PC-3 (cell line): ENCODE measurements around the gene PRKACB. TPM values are rescaled to one million over a fixed set of nuclear protein-coding genes. Genes with fewer than 3 reads are reported as not detected.

Source experiments
- ATAC-seq: fragments of 200-7000 bp; cut with Tn5 transposase; 2 replicates; pipeline ENCODE4 v1.9.1; 2020; ENCODE audit warnings: mild to moderate bottlenecking, moderate library complexity
- BruUV-seq: library from RNA; stranded (reverse); fragments of 400-500 nt; replicated peaks from 2 replicates; lab custom pipeline; 2021; lab: Mats Ljungman, UMichigan
- CTCF ChIA-PET: fragments of 300-600 bp; sonication (Branson Sonifier 250); formaldehyde crosslinking; loops from one replicate; lab custom pipeline; 2022; ENCODE audit warnings: antibody characterized with exemption; lab: Charles Lee
- POLR2A ChIA-PET: fragments of 300-600 bp; sonication (Branson Sonifier 250); formaldehyde crosslinking; loops from one replicate; lab custom pipeline; 2022; ENCODE audit warnings: antibody characterized with exemption; ENCODE audit not compliant: unreplicated experiment; lab: Charles Lee
- DNase-seq: peaks from one replicate; pipeline ENCODE4 v3.0.0-alpha.2; 2015
- H2AFZ ChIP-seq: fragments of 300-600 bp; sonication (generic); 2 replicates; pipeline ENCODE4 v1.6.0; 2016; ENCODE audit warnings: antibody characterized with exemption, low read length
- H3F3A ChIP-seq: fragments of 300-600 bp; sonication (generic); one replicate; pipeline ENCODE4 v1.6.0; 2017; ENCODE audit warnings: antibody characterized with exemption, low read length, control low read depth, mild to moderate bottlenecking; ENCODE audit not compliant: unreplicated experiment
- H3K27ac ChIP-seq: fragments of 300-600 bp; sonication (generic); 2 replicates; pipeline ENCODE4 v1.5.1; 2016; ENCODE audit warnings: mild to moderate bottlenecking, low read length
- H3K27me3 ChIP-seq: fragments of 300-600 bp; sonication (generic); 2 replicates; pipeline ENCODE4 v1.6.1; 2016; ENCODE audit warnings: low read length, mixed read lengths
- H3K36me3 ChIP-seq: fragments of 300-600 bp; sonication (generic); 2 replicates; pipeline ENCODE4 v1.6.1; 2016; ENCODE audit warnings: low read depth, mixed run types, low read length, mixed read lengths
- H3K4me1 ChIP-seq: fragments of 300-600 bp; sonication (generic); 2 replicates; pipeline ENCODE4 v1.5.1; 2016; ENCODE audit warnings: low read length; ENCODE audit not compliant: insufficient read depth
- H3K4me2 ChIP-seq: fragments of 300-600 bp; sonication (generic); 2 replicates; pipeline ENCODE4 v1.6.0; 2016; ENCODE audit warnings: low read length
- H3K4me3 ChIP-seq: fragments of 300-600 bp; sonication (generic); 2 replicates; pipeline ENCODE4 v1.5.1; 2016; ENCODE audit warnings: mild to moderate bottlenecking, low read length, mixed read lengths
- H3K79me2 ChIP-seq: fragments of 300-600 bp; sonication (generic); 2 replicates; pipeline ENCODE4 v1.6.1; 2017; ENCODE audit warnings: low read length, mixed read lengths
- H3K9ac ChIP-seq: fragments of 300-600 bp; sonication (generic); 2 replicates; pipeline ENCODE4 v1.6.0; 2016; ENCODE audit warnings: mild to moderate bottlenecking, low read length
- H3K9me2 ChIP-seq: fragments of 300-600 bp; sonication (generic); replicated peaks from 2 replicates; pipeline ENCODE4 v1.6.1; 2016; ENCODE audit warnings: mixed run types, low read length, mixed read lengths
- H3K9me3 ChIP-seq: fragments of 300-600 bp; sonication (generic); 2 replicates; pipeline ENCODE4 v1.6.1; 2016; ENCODE audit warnings: low read length, mixed read lengths
- H4K20me1 ChIP-seq: fragments of 300-600 bp; sonication (generic); 2 replicates; pipeline ENCODE4 v1.6.1; 2016; ENCODE audit warnings: low read length, mixed read lengths
- CTCF ChIP-seq: fragments of 300-600 bp; sonication (generic); conservative IDR thresholded peaks from 2 replicates; pipeline ENCODE4 v1.5.1; 2017; ENCODE audit warnings: antibody characterized with exemption, low read depth, mild to moderate bottlenecking, low read length
- EZH2 ChIP-seq: fragments of 300-600 bp; sonication (generic); IDR thresholded peaks from one replicate; pipeline ENCODE4 v1.6.1; 2017; ENCODE audit warnings: antibody characterized with exemption, mild to moderate bottlenecking, low read length; ENCODE audit not compliant: unreplicated experiment
- EZH2phosphoT487 ChIP-seq: fragments of 300-600 bp; sonication (generic); IDR thresholded peaks from 2 replicates; pipeline ENCODE4 v1.6.1; 2018; ENCODE audit warnings: mild to moderate bottlenecking, antibody characterized with exemption, low read length, borderline replicate concordance
- intact Hi-C: fragments of 100-400 bp; cut with micrococcal nuclease; formaldehyde crosslinking; loops from 2 replicates; pipeline ENCODE4 v1.9.0; 2023
- total RNA-seq: library from RNA; depleted of rRNA; stranded (reverse); fragments of >200 nt; gene quantifications from 2 replicates; pipeline ENCODE4 v1.2.3, GENCODE V29; 2014

PRKACB gene
- total RNA-seq, 1 experiment from 2014 or later: 7.8 TPM

- no peak overlapping the region for H3K4me2 ChIP-seq
- H3K36me3 ChIP-seq: no peaks in the 10 kb centered on the region
- TF ChIP-seq CTCF (no peak), EZH2 (no peak), EZH2phosphoT487 (no peak)
- no peak overlapping the region for H3K27ac ChIP-seq
- no peaks in the 10 kb centered on the region for H3K27me3 ChIP-seq
- H4K20me1 ChIP-seq: no peaks in the 10 kb centered on the region
- intact Hi-C loops: no loop called here
- no peaks in the 10 kb centered on the region for H3K79me2 ChIP-seq
- no peak overlapping the region for H2AFZ ChIP-seq
- no peaks in the 10 kb centered on the region for H3F3A ChIP-seq
- no peaks in the 10 kb centered on the region for H3K9me3 ChIP-seq
- ATAC-seq: no peak
- H3K4me1 ChIP-seq: no peaks in the 10 kb centered on the region
- no peak overlapping the region for H3K4me3 ChIP-seq
- BruUV-seq: no TSS peak
- no peak overlapping the region for H3K9ac ChIP-seq
- CTCF ChIA-PET: interaction anchor here (0.6 kb wide), 1 partner anchor 176 kb away, joined by 4 read pairs; no protein-coding TSS in a partner anchor
- H3K9me2 ChIP-seq: no peaks in the 10 kb centered on the region
- DNase-seq: no peak
- POLR2A ChIA-PET: no interaction called here
Observed at GRCh38 chr1:84116558-84116957, 27.5 kb upstream of the PRKACB start.

GRCh38 chr1:84117868-84118267 lies 26.2 kb upstream of the PRKACB start:
- Histone ChIP-seq H3K4me2 (no peak overlapping the region), H3K4me1 (no peaks in the 10 kb centered on the region), H3K9me3 (no peaks in the 10 kb centered on the region), H2AFZ (no peak overlapping the region), H3K27me3 (no peaks in the 10 kb centered on the region), H3K36me3 (no peaks in the 10 kb centered on the region), H3K79me2 (no peaks in the 10 kb centered on the region), H3F3A (no peaks in the 10 kb centered on the region), H4K20me1 (no peaks in the 10 kb centered on the region), H3K9ac (no peak overlapping the region), H3K4me3 (no peak overlapping the region), H3K9me2 (no peaks in the 10 kb centered on the region), H3K27ac (no peak overlapping the region)
- intact Hi-C loops: no loop called here
- no TSS peak for BruUV-seq
- CTCF ChIA-PET: no interaction called here
- POLR2A ChIA-PET: no interaction called here
- DNase-seq: no peak
- no peak for TF ChIP-seq CTCF
- no peak for TF ChIP-seq EZH2
- no peak for TF ChIP-seq EZH2phosphoT487
- ATAC-seq: no peak

- no peaks in the 10 kb centered on the region for H3K9me3 ChIP-seq
- no peaks in the 10 kb centered on the region for H3K36me3 ChIP-seq
- no peaks in the 10 kb centered on the region for H3K4me1 ChIP-seq
- H3K9me2 ChIP-seq: no peaks in the 10 kb centered on the region
- H3K9ac ChIP-seq: no peak overlapping the region
- TF ChIP-seq CTCF (no peak), EZH2 (no peak), EZH2phosphoT487 (no peak)
- no peaks in the 10 kb centered on the region for H4K20me1 ChIP-seq
- BruUV-seq: no TSS peak
- H3K79me2 ChIP-seq: no peaks in the 10 kb centered on the region
- no peak overlapping the region for H3K27ac ChIP-seq
- H3F3A ChIP-seq: no peaks in the 10 kb centered on the region
- ChIA-PET POLR2A (no interaction called here), CTCF (no interaction called here)
- no peak overlapping the region for H3K4me2 ChIP-seq
- DNase-seq (no peak), ATAC-seq (no peak)
- no peak overlapping the region for H2AFZ ChIP-seq
- no peaks in the 10 kb centered on the region for H3K27me3 ChIP-seq
- intact Hi-C loops: no loop called here
- H3K4me3 ChIP-seq: no peak overlapping the region
Observed at GRCh38 chr1:84121360-84121759, 22.7 kb upstream of the PRKACB start.
